Measurements from ENCODE around the gene BCL2L12. TPM values are rescaled to one million over a fixed set of nuclear protein-coding genes. Genes with fewer than 3 reads are reported as not detected.

Gene BCL2L12
- total and polyA plus RNA-seq, 9 donors, result 6.7 to 21.0 (median 15.6) TPM

DNA sequence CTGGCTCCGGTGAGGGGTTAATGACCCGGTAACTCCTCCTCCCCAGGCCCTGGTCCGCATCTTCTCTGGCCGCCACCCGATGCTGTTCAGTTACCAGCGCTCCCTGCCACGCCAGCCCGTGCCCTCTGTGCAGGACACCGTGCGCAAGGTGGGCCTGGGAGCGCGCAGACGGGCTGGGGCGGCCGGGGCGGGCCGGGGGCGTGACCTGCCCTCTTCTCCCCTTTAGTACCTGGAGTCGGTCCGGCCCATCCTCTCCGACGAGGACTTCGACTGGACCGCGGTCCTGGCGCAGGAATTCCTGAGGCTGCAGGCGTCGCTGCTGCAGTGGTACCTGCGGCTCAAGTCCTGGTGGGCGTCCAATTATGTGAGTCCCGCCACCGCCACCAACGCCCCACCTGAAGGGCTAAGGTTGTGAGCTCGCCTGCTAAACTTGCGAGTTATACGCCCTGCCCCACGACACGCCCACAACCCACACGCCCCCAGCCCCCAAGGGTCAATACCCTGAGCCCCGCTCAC, 35.6 kb downstream of the BCL2L12 start:
- no peaks in the 10 kb centered on the region for H3K9me3 ChIP-seq
- intact Hi-C loops (cut with DNase I), result no loop called here

DNA sequence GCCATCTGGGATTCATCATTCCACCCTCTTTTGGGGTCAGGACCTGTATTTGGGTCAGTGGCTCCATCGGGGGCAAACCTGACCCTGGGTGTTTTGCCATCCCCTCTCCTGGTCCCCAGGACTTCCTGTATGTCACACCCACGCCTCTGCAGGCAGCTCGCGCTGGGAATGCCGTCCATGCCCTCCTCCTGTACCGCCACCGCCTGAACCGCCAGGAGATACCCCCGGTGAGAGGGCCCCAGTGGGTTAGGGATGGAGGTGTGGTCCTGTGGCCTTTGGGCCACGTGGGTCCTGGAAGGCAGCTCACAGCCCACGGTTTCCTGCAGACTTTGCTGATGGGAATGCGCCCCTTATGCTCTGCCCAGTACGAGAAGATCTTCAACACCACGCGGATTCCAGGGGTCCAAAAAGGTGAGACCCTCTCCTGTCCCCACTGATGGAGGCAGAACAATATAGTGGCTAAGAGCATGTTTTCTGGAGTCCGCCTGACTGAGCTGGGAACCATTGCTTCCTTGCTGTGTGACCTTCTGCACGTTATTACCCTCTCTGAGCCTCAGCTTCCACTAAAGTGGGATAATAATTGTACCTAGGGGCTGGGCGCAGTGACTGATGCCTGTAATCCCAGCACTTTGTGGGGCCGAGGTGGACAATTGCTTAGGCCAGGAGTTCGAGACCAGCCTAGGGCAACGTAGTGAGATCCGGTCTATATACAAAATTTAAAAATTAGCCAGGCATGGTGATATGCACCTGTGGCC, 39.3 kb downstream of the BCL2L12 start:
- H3K4me3 ChIP-seq, result no peak overlapping the region
- no peak overlapping the region for H3K27ac ChIP-seq
- no peaks in the 10 kb centered on the region for H3K27me3 ChIP-seq
- H3K36me3 ChIP-seq, result no peaks in the 10 kb centered on the region
- H3K9me3 ChIP-seq, result no peaks in the 10 kb centered on the region
- intact Hi-C loops (cut with DNase I), result no loop called here
- no peak for DNase-seq
- WGBS, 3 donors, result 85 to 93% (median 86%) methylated on average over 22 of the region's 22 CpGs
- H3K4me1 ChIP-seq (ENCODE audit: insufficient read depth), result no peaks in the 10 kb centered on the region
- TF ChIP-seq EP300 (IDR thresholded peaks at IDR 0.05) (no peak), POLR2A (IDR thresholded peaks at IDR 0.05) (no peak)
- TF ChIP-seq, protein P1, sequence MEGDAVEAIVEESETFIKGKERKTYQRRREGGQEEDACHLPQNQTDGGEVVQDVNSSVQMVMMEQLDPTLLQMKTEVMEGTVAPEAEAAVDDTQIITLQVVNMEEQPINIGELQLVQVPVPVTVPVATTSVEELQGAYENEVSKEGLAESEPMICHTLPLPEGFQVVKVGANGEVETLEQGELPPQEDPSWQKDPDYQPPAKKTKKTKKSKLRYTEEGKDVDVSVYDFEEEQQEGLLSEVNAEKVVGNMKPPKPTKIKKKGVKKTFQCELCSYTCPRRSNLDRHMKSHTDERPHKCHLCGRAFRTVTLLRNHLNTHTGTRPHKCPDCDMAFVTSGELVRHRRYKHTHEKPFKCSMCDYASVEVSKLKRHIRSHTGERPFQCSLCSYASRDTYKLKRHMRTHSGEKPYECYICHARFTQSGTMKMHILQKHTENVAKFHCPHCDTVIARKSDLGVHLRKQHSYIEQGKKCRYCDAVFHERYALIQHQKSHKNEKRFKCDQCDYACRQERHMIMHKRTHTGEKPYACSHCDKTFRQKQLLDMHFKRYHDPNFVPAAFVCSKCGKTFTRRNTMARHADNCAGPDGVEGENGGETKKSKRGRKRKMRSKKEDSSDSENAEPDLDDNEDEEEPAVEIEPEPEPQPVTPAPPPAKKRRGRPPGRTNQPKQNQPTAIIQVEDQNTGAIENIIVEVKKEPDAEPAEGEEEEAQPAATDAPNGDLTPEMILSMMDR (IDR thresholded peaks at IDR 0.05), result no peak

More for the DNA sequence above, 35.6 kb downstream of the BCL2L12 start:
- TF ChIP-seq EP300 (IDR thresholded peaks at IDR 0.05) (no peak), POLR2A (IDR thresholded peaks at IDR 0.05) (no peak)
- TF ChIP-seq, protein P1 (IDR thresholded peaks at IDR 0.05), result no peak
- no peaks in the 10 kb centered on the region for H3K4me1 ChIP-seq (ENCODE audit: insufficient read depth)
- no peak overlapping the region for H3K27ac ChIP-seq
- WGBS, 3 donors, result 77 to 82% (median 80%) methylated on average over 40 of the region's 40 CpGs
- H3K36me3 ChIP-seq, result no peaks in the 10 kb centered on the region
- H3K27me3 ChIP-seq, result no peaks in the 10 kb centered on the region
- no peak for DNase-seq
- H3K4me3 ChIP-seq, result no peak overlapping the region

DNA sequence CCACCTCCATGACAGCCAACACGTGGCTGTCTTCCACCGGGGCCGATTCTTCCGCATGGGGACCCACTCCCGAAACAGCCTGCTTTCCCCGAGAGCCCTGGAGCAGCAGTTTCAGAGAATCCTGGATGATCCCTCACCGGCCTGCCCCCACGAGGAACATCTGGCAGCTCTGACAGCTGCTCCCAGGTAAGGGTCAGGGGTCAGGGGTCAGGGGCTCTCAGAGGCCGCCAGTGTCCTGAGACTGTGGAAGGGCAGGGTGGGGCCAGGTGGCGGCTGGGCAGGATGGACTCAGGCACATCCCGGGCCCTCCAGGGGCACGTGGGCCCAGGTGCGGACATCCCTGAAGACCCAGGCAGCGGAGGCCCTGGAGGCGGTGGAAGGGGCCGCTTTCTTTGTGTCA, 40.2 kb downstream of the BCL2L12 start:
- TF ChIP-seq POLR2A (IDR thresholded peaks at IDR 0.05) (no peak), EP300 (IDR thresholded peaks at IDR 0.05) (no peak)
- TF ChIP-seq, protein P1 (IDR thresholded peaks at IDR 0.05), result no peak
- H3K36me3 ChIP-seq, result no peaks in the 10 kb centered on the region
- H3K4me3 ChIP-seq, result no peak overlapping the region
- intact Hi-C loops (cut with DNase I), result no loop called here
- DNase-seq, result no peak
- 84 to 92% (median 88%) methylated on average over 15 to 16 of the region's 16 CpGs for WGBS, 3 donors
- H3K27ac ChIP-seq, result no peak overlapping the region
- no peaks in the 10 kb centered on the region for H3K27me3 ChIP-seq
- H3K4me1 ChIP-seq (ENCODE audit: insufficient read depth), result no peaks in the 10 kb centered on the region
- H3K9me3 ChIP-seq, result no peaks in the 10 kb centered on the region

DNA sequence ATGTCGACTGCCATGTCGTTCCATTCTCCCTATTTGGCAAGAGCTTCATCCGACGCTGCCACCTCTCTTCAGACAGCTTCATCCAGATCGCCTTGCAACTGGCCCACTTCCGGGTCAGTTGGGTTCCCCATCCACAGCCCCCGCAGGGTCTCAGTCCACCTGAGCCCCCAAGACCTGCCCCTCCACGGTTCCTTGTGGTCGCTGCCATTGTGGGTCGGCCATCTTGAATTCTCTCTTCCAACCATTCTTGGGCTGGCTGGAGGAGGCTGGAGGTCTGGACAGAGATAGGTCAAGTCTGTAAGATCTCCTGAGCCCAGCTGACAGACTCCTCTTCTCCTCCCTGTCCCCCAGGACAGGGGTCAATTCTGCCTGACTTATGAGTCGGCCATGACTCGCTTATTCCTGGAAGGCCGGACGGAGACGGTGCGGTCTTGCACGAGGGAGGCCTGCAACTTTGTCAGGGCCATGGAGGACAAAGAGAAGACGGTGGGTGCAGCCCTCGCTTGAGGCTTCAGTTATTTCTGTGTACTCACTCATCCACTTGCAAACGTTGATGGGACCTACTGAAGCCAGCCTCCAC, 44.7 kb downstream of the BCL2L12 start:
- Histone ChIP-seq H3K4me1 (ENCODE audit: insufficient read depth) (no peaks in the 10 kb centered on the region), H3K9me3 (no peaks in the 10 kb centered on the region), H3K36me3 (no peaks in the 10 kb centered on the region), H3K27ac (no peak overlapping the region), H3K4me3 (no peak overlapping the region), H3K27me3 (no peaks in the 10 kb centered on the region)
- TF ChIP-seq EP300 (IDR thresholded peaks at IDR 0.05) (no peak), POLR2A (IDR thresholded peaks at IDR 0.05) (no peak)
- TF ChIP-seq, protein P1 (IDR thresholded peaks at IDR 0.05), result no peak
- intact Hi-C loops (cut with DNase I), result no loop called here
- 83 to 84% (median 84%) methylated on average over 20 of the region's 20 CpGs for WGBS, 3 donors
- no peak for DNase-seq

All from ovary (tissue), 9 donors.